ENCODE measurements around the gene SUGT1. TPM values are rescaled to one million over a fixed set of nuclear protein-coding genes. Genes with fewer than 3 reads are reported as not detected.
"Not testable (repeated sequence)": the region's sequence is repeated elsewhere in the genome, so short reads cannot be mapped to it uniquely, and the experiment has no call there.

The SUGT1 gene
- total RNA-seq, 6 experiments from 2014 or later, result 15.4 to 29.3 (median 23.9) TPM

- no peaks in the 10 kb centered on the region for H3K36me3 ChIP-seq
- ATAC-seq, result no peak
Measured at GRCh38 chr13:52712385-52712784, 59.7 kb downstream of the SUGT1 start.

GRCh38 chr13:52713894-52714293 is 61.3 kb downstream of the SUGT1 start:
- ATAC-seq, result peak; percentile 49 to 65 (median 58)
- H3K27ac ChIP-seq, result no peak overlapping the region
- H3K4me3 ChIP-seq, result no peak overlapping the region
- DNase-seq, result peak in 1 of 3 donors; percentile 46
- WGBS (ENCODE audit: insufficient coverage, low coverage, low lambda C conversion rate, missing lambda C conversion rate), result 35% methylated on average over 3 of the region's 3 CpGs
- H3K27me3 ChIP-seq, result no peaks in the 10 kb centered on the region
- no peaks in the 10 kb centered on the region for H3K36me3 ChIP-seq
- intact Hi-C loops (cut with DNase I), result no loop called here
- no peaks in the 10 kb centered on the region for H3K4me1 ChIP-seq
- TF ChIP-seq CTCF (IDR thresholded peaks at IDR 0.05) (no peak), POLR2A (IDR thresholded peaks at IDR 0.05) (no peak)
- no peaks in the 10 kb centered on the region for H3K9me3 ChIP-seq

More at GRCh38 chr13:52712385-52712784, 59.7 kb downstream of the SUGT1 start:
- Histone ChIP-seq H3K27me3 (no peaks in the 10 kb centered on the region), H3K9me3 (no peaks in the 10 kb centered on the region), H3K4me3 (no peak overlapping the region), H3K4me1 (no peaks in the 10 kb centered on the region), H3K27ac (no peak overlapping the region)
- intact Hi-C loops (cut with DNase I), result no loop called here
- TF ChIP-seq POLR2A (IDR thresholded peaks at IDR 0.05), result no peak
- no peak for DNase-seq
- 76% methylated on average over 3 of the region's 3 CpGs for WGBS (ENCODE audit: insufficient coverage, low coverage, low lambda C conversion rate, missing lambda C conversion rate)

GRCh38 chr13:52720904-52721303 is 68.3 kb downstream of the SUGT1 start:
- H3K27me3 ChIP-seq; ATAC-seq; H3K36me3 ChIP-seq; H3K9me3 ChIP-seq; H3K4me3 ChIP-seq; H3K4me1 ChIP-seq; DNase-seq; H3K27ac ChIP-seq; intact Hi-C loops (cut with DNase I): not testable (repeated sequence)
- WGBS (ENCODE audit: insufficient coverage, low coverage, low lambda C conversion rate, missing lambda C conversion rate), result no CpG with 5 or more reads among the region's 7 CpGs

GRCh38 chr13:52721356-52721755 is 68.7 kb downstream of the SUGT1 start:
- H3K27ac ChIP-seq; H3K36me3 ChIP-seq; intact Hi-C loops (cut with DNase I); DNase-seq; H3K4me3 ChIP-seq; H3K9me3 ChIP-seq; H3K4me1 ChIP-seq; ATAC-seq; H3K27me3 ChIP-seq: not testable (repeated sequence)
- 90% methylated on average over 1 of the region's 2 CpGs for WGBS (ENCODE audit: insufficient coverage, low coverage, low lambda C conversion rate, missing lambda C conversion rate)

GRCh38 chr13:52723181-52723580 is 70.5 kb downstream of the SUGT1 start:
- no peak overlapping the region for H3K27ac ChIP-seq
- no peaks in the 10 kb centered on the region for H3K9me3 ChIP-seq
- H3K36me3 ChIP-seq, result no peaks in the 10 kb centered on the region
- H3K4me1 ChIP-seq, result no peaks in the 10 kb centered on the region
- WGBS (ENCODE audit: insufficient coverage, low coverage, low lambda C conversion rate, missing lambda C conversion rate), result 58% methylated on average over 4 of the region's 4 CpGs
- ATAC-seq, result no peak
- TF ChIP-seq POLR2A (IDR thresholded peaks at IDR 0.05) (no peak), CTCF (IDR thresholded peaks at IDR 0.05) (no peak)
- H3K4me3 ChIP-seq, result no peak overlapping the region
- no peak for DNase-seq
- intact Hi-C loops (cut with DNase I), result no loop called here
- no peaks in the 10 kb centered on the region for H3K27me3 ChIP-seq

- Histone ChIP-seq H3K27me3 (no peaks in the 10 kb centered on the region), H3K27ac (no peak overlapping the region), H3K9me3 (no peaks in the 10 kb centered on the region), H3K36me3 (no peaks in the 10 kb centered on the region), H3K4me3 (no peak overlapping the region), H3K4me1 (no peaks in the 10 kb centered on the region)
- 71% methylated on average over 1 of the region's 1 CpG for WGBS (ENCODE audit: insufficient coverage, low coverage, low lambda C conversion rate, missing lambda C conversion rate)
- DNase-seq (no peak), ATAC-seq (no peak)
- TF ChIP-seq CTCF (IDR thresholded peaks at IDR 0.05) (no peak), POLR2A (IDR thresholded peaks at IDR 0.05) (no peak)
- intact Hi-C loops (cut with DNase I), result no loop called here
Measured at GRCh38 chr13:52725302-52725701, 72.7 kb downstream of the SUGT1 start.
